ENCODE data around the gene NUB1. TPM values are rescaled to one million over a fixed set of nuclear protein-coding genes. Genes with fewer than 3 reads are reported as not detected.

NUB1 gene
- total RNA-seq, 1 donor from 2014 or later = 41.6 TPM

DNA sequence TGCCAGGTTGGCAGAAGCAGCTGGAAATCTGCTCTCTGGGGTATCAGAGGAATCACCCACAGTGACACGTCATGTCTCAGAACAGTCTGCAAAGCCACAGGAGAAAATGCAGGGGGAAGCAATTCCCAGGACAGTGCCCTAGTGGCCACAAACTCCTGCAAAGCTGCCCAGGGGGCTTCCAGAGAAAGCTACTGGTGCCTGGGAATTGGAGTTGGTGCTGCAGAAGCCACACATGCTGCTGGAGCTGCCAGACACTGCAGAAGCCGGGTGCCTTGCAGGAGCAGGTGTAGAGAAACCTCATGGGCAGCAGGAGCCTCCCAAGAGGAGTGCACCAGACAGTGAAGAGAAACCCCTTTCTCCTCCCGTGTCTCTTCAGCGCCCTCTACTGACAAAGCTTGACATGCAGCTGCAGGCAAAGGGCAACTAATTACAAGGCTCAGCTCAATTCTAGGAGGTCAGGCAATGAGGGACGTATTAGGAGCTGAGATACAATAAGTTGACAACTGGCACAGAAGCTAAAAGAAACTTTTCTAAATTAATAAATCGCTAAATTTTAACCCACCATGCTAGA lies 30.2 kb upstream of the NUB1 start:
- TF ChIP-seq CTCF (IDR thresholded peaks at IDR 0.05; ENCODE audit: insufficient read depth, low read depth, low read length) (no peak), EZH2 (IDR thresholded peaks at IDR 0.05; ENCODE audit: insufficient read depth, low read length) (no peak)
- H3K9ac ChIP-seq (ENCODE audit: low read length) = no peak overlapping the region
- FAIRE-seq (no peak), DNase-seq (ENCODE audit: low read depth) (no peak)
- peaks cover 5% of the 10 kb centered on the region for H3K9me3 ChIP-seq (ENCODE audit: insufficient read depth, low read depth, low read length)
- no peak overlapping the region for H3K27ac ChIP-seq (ENCODE audit: low read depth, low read length)
- H3K27me3 ChIP-seq (ENCODE audit: insufficient read depth, low read length) = peaks cover 7% of the 10 kb centered on the region
- H3K4me3 Mint-ChIP-seq (ENCODE audit: unreplicated experiment) = no peak overlapping the region
- no peak overlapping the region for H2AFZ ChIP-seq (ENCODE audit: low read depth, low read length)
- peaks cover 2% of the 10 kb centered on the region for H3K4me1 Mint-ChIP-seq (ENCODE audit: low read depth, unreplicated experiment)
- H3K4me3 ChIP-seq (ENCODE audit: insufficient read depth, low read depth, low read length) = no peak overlapping the region
- H3K79me2 ChIP-seq (ENCODE audit: insufficient read depth, low read length) = no peaks in the 10 kb centered on the region
- H3K36me3 ChIP-seq (ENCODE audit: insufficient read depth, low read length) = no peaks in the 10 kb centered on the region
- H4K20me1 ChIP-seq (ENCODE audit: insufficient read depth, low read length) = no peaks in the 10 kb centered on the region
- no peaks in the 10 kb centered on the region for H3K36me3 Mint-ChIP-seq (ENCODE audit: low read depth, unreplicated experiment)
- peaks cover 10% of the 10 kb centered on the region for H3K27me3 Mint-ChIP-seq (ENCODE audit: low read depth, unreplicated experiment)
- H3K9me3 Mint-ChIP-seq (ENCODE audit: unreplicated experiment) = no peaks in the 10 kb centered on the region
- no peak overlapping the region for H3K27ac Mint-ChIP-seq (ENCODE audit: unreplicated experiment)
- H3K4me2 ChIP-seq (ENCODE audit: low read length) = no peak overlapping the region
- peaks cover 9% of the 10 kb centered on the region for H3K4me1 ChIP-seq (ENCODE audit: insufficient read depth, low read length)

- Mint-ChIP-seq H3K4me3 (ENCODE audit: unreplicated experiment) (no peak overlapping the region), H3K27ac (ENCODE audit: unreplicated experiment) (no peak overlapping the region), H3K9me3 (ENCODE audit: unreplicated experiment) (no peaks in the 10 kb centered on the region), H3K4me1 (ENCODE audit: low read depth, unreplicated experiment) (peaks cover 2% of the 10 kb centered on the region), H3K27me3 (ENCODE audit: low read depth, unreplicated experiment) (peaks cover 2% of the 10 kb centered on the region), H3K36me3 (ENCODE audit: low read depth, unreplicated experiment) (no peaks in the 10 kb centered on the region)
- H3K79me2 ChIP-seq (ENCODE audit: insufficient read depth, low read length) = no peaks in the 10 kb centered on the region
- H3K4me2 ChIP-seq (ENCODE audit: low read length) = no peak overlapping the region
- no peak for DNase-seq (ENCODE audit: low read depth)
- H4K20me1 ChIP-seq (ENCODE audit: insufficient read depth, low read length) = no peaks in the 10 kb centered on the region
- FAIRE-seq = no peak
- H2AFZ ChIP-seq (ENCODE audit: low read depth, low read length) = no peak overlapping the region
- peaks cover 5% of the 10 kb centered on the region for H3K27me3 ChIP-seq (ENCODE audit: insufficient read depth, low read length)
- peaks cover 9% of the 10 kb centered on the region for H3K4me1 ChIP-seq (ENCODE audit: insufficient read depth, low read length)
- peaks cover 5% of the 10 kb centered on the region for H3K9me3 ChIP-seq (ENCODE audit: insufficient read depth, low read depth, low read length)
- no peak overlapping the region for H3K27ac ChIP-seq (ENCODE audit: low read depth, low read length)
- TF ChIP-seq EZH2 (IDR thresholded peaks at IDR 0.05; ENCODE audit: insufficient read depth, low read length) = no peak
- TF ChIP-seq CTCF (IDR thresholded peaks at IDR 0.05; ENCODE audit: insufficient read depth, low read depth, low read length) = no peak
- no peaks in the 10 kb centered on the region for H3K36me3 ChIP-seq (ENCODE audit: insufficient read depth, low read length)
- no peak overlapping the region for H3K9ac ChIP-seq (ENCODE audit: low read length)
- no peak overlapping the region for H3K4me3 ChIP-seq (ENCODE audit: insufficient read depth, low read depth, low read length)
These were observed 29.3 kb upstream of the NUB1 start for GRCh38 chr7:151312356-151312755.

Measured in astrocyte (in vitro differentiated cells and primary cell).